Left hindlimb (tissue), 1 donor: ENCODE measurements around the gene PPP1R14C.
A peak's percentile ranks its signal among the peaks of the same experiment; 100 is the strongest.
"Not testable (repeated sequence)": the region's sequence is repeated elsewhere in the genome, so short reads cannot be mapped to it uniquely, and the experiment has no call there.

Experiments used
- DNase-seq: peaks from one replicate; pipeline ENCODE4 v3.0.0-alpha.2; 2018

PPP1R14C gene

GRCh38 chr6:150228072-150228733 is 85.4 kb downstream of the PPP1R14C start:
- DNase-seq, result no peak

GRCh38 chr6:150229436-150230163 is 86.8 kb downstream of the PPP1R14C start:
- no peak for DNase-seq

GRCh38 chr6:150230164-150230561 is 87.3 kb downstream of the PPP1R14C start:
- DNase-seq, result no peak

- no peak for DNase-seq
Observed at GRCh38 chr6:150230832-150231524, 88.1 kb downstream of the PPP1R14C start.

- no peak for DNase-seq
Observed at GRCh38 chr6:150231525-150231850, 88.6 kb downstream of the PPP1R14C start.

GRCh38 chr6:150233843-150234269 is 91.0 kb downstream of the PPP1R14C start:
- DNase-seq, result no peak

- no peak for DNase-seq
Observed at GRCh38 chr6:150235218-150235617, 92.4 kb downstream of the PPP1R14C start.

GRCh38 chr6:150236114-150236513 is 93.3 kb downstream of the PPP1R14C start:
- no peak for DNase-seq

GRCh38 chr6:150236544-150236943 is 93.7 kb downstream of the PPP1R14C start:
- DNase-seq, result no peak

GRCh38 chr6:150237626-150238025 is 94.8 kb downstream of the PPP1R14C start:
- DNase-seq, result no peak

- peak; percentile 35 for DNase-seq
Observed at GRCh38 chr6:150238336-150238741, 95.5 kb downstream of the PPP1R14C start.

- no peak for DNase-seq
Observed at GRCh38 chr6:150238846-150239407, 96.1 kb downstream of the PPP1R14C start.

GRCh38 chr6:150241756-150242155 is 98.9 kb downstream of the PPP1R14C start:
- DNase-seq, result not testable (repeated sequence)

- DNase-seq, result no peak
Observed at GRCh38 chr6:150243620-150244314, 100.9 kb downstream of the PPP1R14C start.

- DNase-seq, result no peak
Observed at GRCh38 chr6:150245148-150245935, 102.5 kb downstream of the PPP1R14C start.

GRCh38 chr6:150247803-150248202 is 105.0 kb downstream of the PPP1R14C start:
- no peak for DNase-seq

- no peak for DNase-seq
Observed at GRCh38 chr6:150248300-150248699, 105.5 kb downstream of the PPP1R14C start.

- no peak for DNase-seq
Observed at GRCh38 chr6:150249261-150249660, 106.4 kb downstream of the PPP1R14C start.

GRCh38 chr6:150250826-150251225 is 108.0 kb downstream of the PPP1R14C start:
- no peak for DNase-seq

- DNase-seq, result no peak
Observed at GRCh38 chr6:150251566-150252186, 108.8 kb downstream of the PPP1R14C start.

GRCh38 chr6:150252714-150253444 is 110.0 kb downstream of the PPP1R14C start:
- DNase-seq, result no peak
